WTC11 (cell line): Measurements from ENCODE around the gene TTC39C. TPM values are rescaled to one million over a fixed set of nuclear protein-coding genes. Genes with fewer than 3 reads are reported as not detected.

Source experiments
- ATAC-seq: fragments of 200-7000 bp; cut with Tn5 transposase; 2 replicates; pipeline ENCODE4 v1.10.0; 2021; ENCODE audit warnings: mild to moderate bottlenecking, moderate library complexity
- CTCF ChIA-PET: fragments of 300-600 bp; sonication (Branson Sonifier 250); formaldehyde crosslinking; loops from one replicate; lab custom pipeline; 2021; ENCODE audit warnings: antibody characterized with exemption; lab: Charles Lee
- POLR2A ChIA-PET: fragments of 350-600 bp; sonication (Branson Sonifier 250); formaldehyde crosslinking; loops from one replicate; lab custom pipeline; 2021; ENCODE audit warnings: antibody characterized with exemption; lab: Charles Lee
- DNase-seq: peaks from one replicate; pipeline ENCODE4 v3.0.0; 2021; ENCODE audit warnings: low spot score
- H3K27ac Mint-ChIP-seq: 2 replicates; pipeline ENCODE4 v1.8.0; 2021; ENCODE audit warnings: mixed read lengths
- H3K27me3 Mint-ChIP-seq: 2 replicates; pipeline ENCODE4 v1.8.0; 2021; ENCODE audit warnings: low read depth, mild to moderate bottlenecking, moderate library complexity, mixed read lengths
- H3K36me3 Mint-ChIP-seq: 2 replicates; pipeline ENCODE4 v1.8.0; 2021; ENCODE audit warnings: mixed read lengths
- H3K4me1 Mint-ChIP-seq: 2 replicates; pipeline ENCODE4 v1.8.0; 2022; ENCODE audit warnings: mixed read lengths
- H3K4me3 Mint-ChIP-seq: 2 replicates; pipeline ENCODE4 v1.8.0; 2021; ENCODE audit warnings: mild to moderate bottlenecking, moderate library complexity, mixed read lengths
- H3K9me3 Mint-ChIP-seq: 2 replicates; pipeline ENCODE4 v1.8.0; 2021; ENCODE audit warnings: mixed read lengths
- AR ChIP-seq: fragments of 250-450 bp; sonication (Bioruptor Pico); IDR thresholded peaks from 2 replicates; pipeline ENCODE4 v1.9.0; 2021; ENCODE audit warnings: mild to moderate bottlenecking
- ELF4 ChIP-seq: sonication (generic); formaldehyde crosslinking; IDR thresholded peaks from 2 replicates; pipeline ENCODE4 v1.8.1; 2022; ENCODE audit warnings: low read depth, mild to moderate bottlenecking, moderate library complexity, missing genetic modification reagents
- ESRRA ChIP-seq: sonication (generic); formaldehyde crosslinking; IDR thresholded peaks from 2 replicates; pipeline ENCODE4 v1.8.1; 2022; ENCODE audit warnings: mild to moderate bottlenecking, missing genetic modification reagents, borderline replicate concordance
- FOXK1 ChIP-seq: sonication (generic); formaldehyde crosslinking; IDR thresholded peaks from 2 replicates; pipeline ENCODE4 v1.8.0; 2022; ENCODE audit warnings: mild to moderate bottlenecking, moderate library complexity, missing genetic modification reagents
- GRHL2 ChIP-seq: fragments of 250-450 bp; sonication (Bioruptor Pico); IDR thresholded peaks from 2 replicates; pipeline ENCODE4 v1.8.0; 2022; ENCODE audit warnings: mild to moderate bottlenecking, moderate library complexity; ENCODE audit not compliant: insufficient replicate concordance, severe bottlenecking
- GTF2I ChIP-seq: fragments of 250-450 bp; sonication (Bioruptor Pico); conservative IDR thresholded peaks from 2 replicates; pipeline ENCODE4 v1.4.0; 2021; ENCODE audit warnings: mild to moderate bottlenecking
- HMGA2 ChIP-seq: fragments of 250-450 bp; sonication (Bioruptor Pico); IDR thresholded peaks from 2 replicates; pipeline ENCODE4 v1.4.0; 2021; ENCODE audit warnings: mild to moderate bottlenecking, moderate library complexity
- HMGXB4 ChIP-seq: sonication (generic); formaldehyde crosslinking; IDR thresholded peaks from 2 replicates; pipeline ENCODE4 v1.8.1; 2023; ENCODE audit warnings: mild to moderate bottlenecking, moderate library complexity, missing genetic modification reagents
- IRF2 ChIP-seq: sonication (generic); formaldehyde crosslinking; IDR thresholded peaks from 2 replicates; pipeline ENCODE4 v1.8.0; 2022; ENCODE audit warnings: low read depth, missing genetic modification reagents, borderline replicate concordance
- MAX ChIP-seq: sonication (generic); formaldehyde crosslinking; IDR thresholded peaks from 2 replicates; pipeline ENCODE4 v1.8.0; 2022; ENCODE audit warnings: mild to moderate bottlenecking, missing genetic modification reagents
- MYBL2 ChIP-seq: sonication (generic); formaldehyde crosslinking; IDR thresholded peaks from 2 replicates; pipeline ENCODE4 v1.8.1; 2023; ENCODE audit warnings: mild to moderate bottlenecking, moderate library complexity, missing genetic modification reagents
- RORB ChIP-seq: fragments of 250-450 bp; sonication (Bioruptor Pico); IDR thresholded peaks from 2 replicates; pipeline ENCODE4 v1.9.0; 2021; ENCODE audit warnings: mild to moderate bottlenecking
- SMAD3 ChIP-seq: sonication (generic); formaldehyde crosslinking; IDR thresholded peaks from 2 replicates; pipeline ENCODE4 v1.8.0; 2022; ENCODE audit warnings: missing genetic modification reagents, mild to moderate bottlenecking, borderline replicate concordance
- SOX15 ChIP-seq: fragments of 250-450 bp; sonication (Bioruptor Pico); IDR thresholded peaks from 2 replicates; pipeline ENCODE4 v1.9.0; 2021; ENCODE audit warnings: mild to moderate bottlenecking
- ZMAT4 ChIP-seq: fragments of 250-450 bp; sonication (Bioruptor Pico); IDR thresholded peaks from 2 replicates; pipeline ENCODE4 v1.9.0; 2021; ENCODE audit warnings: mild to moderate bottlenecking
- ZNF138 ChIP-seq: sonication (generic); formaldehyde crosslinking; conservative IDR thresholded peaks from 2 replicates; pipeline ENCODE4 v1.8.1; 2022; ENCODE audit warnings: mild to moderate bottlenecking, moderate library complexity, missing genetic modification reagents
- ZNF232 ChIP-seq: sonication (generic); formaldehyde crosslinking; IDR thresholded peaks from 2 replicates; pipeline ENCODE4 v1.8.0; 2022; ENCODE audit warnings: mild to moderate bottlenecking, missing genetic modification reagents
- ZNF396 ChIP-seq: fragments of 250-450 bp; sonication (Bioruptor Pico); IDR thresholded peaks from 2 replicates; pipeline ENCODE4 v1.8.0; 2021; ENCODE audit warnings: mild to moderate bottlenecking, moderate library complexity, borderline replicate concordance
- ZNF416 ChIP-seq: fragments of 250-450 bp; sonication (Bioruptor Pico); IDR thresholded peaks from 2 replicates; pipeline ENCODE4 v1.9.0; 2021; ENCODE audit warnings: mild to moderate bottlenecking, inconsistent platforms
- ZNF423 ChIP-seq: fragments of 250-450 bp; sonication (Bioruptor Pico); IDR thresholded peaks from 2 replicates; pipeline ENCODE4 v2.1.2; 2022; ENCODE audit warnings: mild to moderate bottlenecking, moderate library complexity
- ZSCAN18 ChIP-seq: fragments of 250-450 bp; sonication (Bioruptor Pico); IDR thresholded peaks from 2 replicates; pipeline ENCODE4 v2.1.2; 2022; ENCODE audit warnings: mild to moderate bottlenecking, moderate library complexity
- total RNA-seq: library from RNA; stranded (reverse); gene quantifications from 3 replicates; pipeline ENCODE4 v1.2.3, GENCODE V29; 2021

TTC39C gene
- total RNA-seq, 1 experiment from 2014 or later, result 57.3 TPM

GRCh38 chr18:24136967-24137373, 122.4 kb downstream of the TTC39C start:
- peak; percentile 17 for ATAC-seq
- TF ChIP-seq RORB (CRISPR knock-in tag) (no peak), GTF2I (CRISPR knock-in tag) (no peak), ZMAT4 (CRISPR knock-in tag) (no peak), ELF4 (CRISPR knock-in tag) (no peak), ESRRA (CRISPR knock-in tag) (no peak), SMAD3 (CRISPR knock-in tag) (no peak), FOXK1 (CRISPR knock-in tag) (peak; percentile 21; the same call in 1 of the 2 replicates)
- TF ChIP-seq, all 79 proteins: peak for 1
- Mint-ChIP-seq H3K4me1 (peaks cover 34% of the 10 kb centered on the region), H3K27me3 (no peaks in the 10 kb centered on the region), H3K36me3 (peaks cover 8% of the 10 kb centered on the region), H3K9me3 (peaks cover 5% of the 10 kb centered on the region), H3K27ac (peak overlapping the region; percentile 72), H3K4me3 (no peak overlapping the region)
- DNase-seq, result no peak
- ChIA-PET POLR2A (no interaction called here), CTCF (interaction anchor here (1.2 kb wide), 1 partner anchor 40 kb away, joined by 4 read pairs; no protein-coding TSS in a partner anchor)

- H3K4me3 Mint-ChIP-seq, result peak overlapping the region; percentile 79
- H3K4me1 Mint-ChIP-seq, result peaks cover 34% of the 10 kb centered on the region
- no peaks in the 10 kb centered on the region for H3K27me3 Mint-ChIP-seq
- peaks cover 5% of the 10 kb centered on the region for H3K9me3 Mint-ChIP-seq
- H3K36me3 Mint-ChIP-seq, result peaks cover 4% of the 10 kb centered on the region
- no peak for DNase-seq
- H3K27ac Mint-ChIP-seq, result peak overlapping the region; percentile 98
- TF ChIP-seq MAX (CRISPR knock-in tag), result no peak
- 0 out of 2 replicates have a peak, but pooled peaks have one; percentile 18 for TF ChIP-seq MYBL2 (CRISPR knock-in tag)
- no peak for TF ChIP-seq ZNF396
- CTCF ChIA-PET, result interaction anchor here (0.6 to 2.0 kb wide), 7 partner anchors 11 to 351 kb away, joined by 3 to 20 read pairs (median 4); no protein-coding TSS in a partner anchor
- POLR2A ChIA-PET, result interaction anchor here (0.6 to 1.7 kb wide), 8 partner anchors 9 to 288 kb away, joined by 3 to 8 read pairs (median 5); partner anchors contain the start of genes IMPACT and TTC39C
- peak; percentile 9 for ATAC-seq
These were observed 123.8 kb downstream of the TTC39C start for GRCh38 chr18:24138409-24138788.

GRCh38 chr18:24138789-24139616, 124.4 kb downstream of the TTC39C start, which contains the start of gene CABYR:
Gene CABYR (plus strand): TSS chr18:24139062. CDS start chr18:24143115, 4,053 bp downstream.
- peaks cover 5% of the 10 kb centered on the region for H3K9me3 Mint-ChIP-seq
- peak within 1 kb of the TSS; percentile 98 for H3K27ac Mint-ChIP-seq
- peak; percentile 90 for ATAC-seq
- TF ChIP-seq ZNF232 (CRISPR knock-in tag), result 0 out of 2 replicates have a peak, but pooled peaks have one; percentile 17
- peak; percentile 6; the same call in 1 of the 2 replicates for TF ChIP-seq ZNF423 (CRISPR knock-in tag)
- no peak for TF ChIP-seq GRHL2 (CRISPR knock-in tag)
- no peak for TF ChIP-seq AR (CRISPR knock-in tag)
- TF ChIP-seq SOX15 (CRISPR knock-in tag), result no peak
- no peak for TF ChIP-seq ZNF138 (CRISPR knock-in tag)
- no peak for TF ChIP-seq HMGA2 (CRISPR knock-in tag)
- no peak for TF ChIP-seq IRF2 (CRISPR knock-in tag)
- no peak for TF ChIP-seq MAX (CRISPR knock-in tag)
- no peak for TF ChIP-seq ZSCAN18
- TF ChIP-seq ZNF416, result peak; percentile 66; the same call in 1 of the 2 replicates
- no peak for TF ChIP-seq HMGXB4 (CRISPR knock-in tag)

More at GRCh38 chr18:24138789-24139616, 124.4 kb downstream of the TTC39C start, which contains the start of gene CABYR:
- Mint-ChIP-seq H3K27me3 (no peaks in the 10 kb centered on the region), H3K36me3 (peaks cover 6% of the 10 kb centered on the region), H3K4me3 (peak within 1 kb of the TSS; percentile 79), H3K4me1 (peaks cover 34% of the 10 kb centered on the region)
- DNase-seq, result peak; percentile 91
- ChIA-PET POLR2A (interaction anchor here (0.5 to 1.7 kb wide), 10 partner anchors 8 to 288 kb away, joined by 3 to 8 read pairs (median 4); partner anchors contain the start of genes IMPACT and TTC39C), CTCF (interaction anchor here (0.5 to 2.0 kb wide), 8 partner anchors 10 to 350 kb away, joined by 3 to 20 read pairs (median 4); no protein-coding TSS in a partner anchor)
